BE2C (cell line): ENCODE results near the gene TASP1.

ENCODE experiments used
- DNase-seq: peaks from one replicate; pipeline ENCODE4 v3.0.0-alpha.2; 2020
- H3K27me3 ChIP-seq: fragments of 250-450 bp; sonication (Bioruptor Pico); 2 replicates; pipeline ENCODE4 v1.5.1; 2020; ENCODE audit warnings: mild to moderate bottlenecking
- H3K36me3 ChIP-seq: fragments of 250-450 bp; sonication (Bioruptor Pico); 2 replicates; pipeline ENCODE4 v1.5.1; 2020; ENCODE audit warnings: mild to moderate bottlenecking
- H3K4me1 ChIP-seq: fragments of 250-450 bp; sonication (Bioruptor Pico); 2 replicates; pipeline ENCODE4 v1.5.1; 2020
- H3K4me3 ChIP-seq: 2 replicates; pipeline ENCODE4 v1.5.1; 2011; ENCODE audit warnings: low read depth, low read length
- H3K9me3 ChIP-seq: fragments of 250-450 bp; sonication (Bioruptor Pico); 2 replicates; pipeline ENCODE4 v1.5.1; 2020
- CTCF ChIP-seq: IDR thresholded peaks from 2 replicates; pipeline ENCODE4 v1.5.1; 2012; ENCODE audit warnings: mild to moderate bottlenecking, low read depth, low read length

The TASP1 gene

GRCh38 chr20:13340088-13340487, 298.6 kb downstream of the TASP1 start:
- Histone ChIP-seq H3K4me1 (no peaks in the 10 kb centered on the region), H3K9me3 (no peaks in the 10 kb centered on the region), H3K36me3 (no peaks in the 10 kb centered on the region), H3K4me3 (no peak overlapping the region), H3K27me3 (no peaks in the 10 kb centered on the region)
- TF ChIP-seq CTCF: no peak
- DNase-seq: no peak
